GM12891 (cell line): ENCODE measurements around the gene ZSWIM5.

ENCODE experiments used
- PAX5 ChIP-seq: IDR thresholded peaks from 2 replicates; pipeline ENCODE4 v1.6.1; 2011; ENCODE audit warnings: low read length, moderate library complexity, mild to moderate bottlenecking; ENCODE audit not compliant: insufficient read depth, severe bottlenecking
- POLR2A ChIP-seq: IDR thresholded peaks from 2 replicates; pipeline ENCODE4 v1.6.1; 2011; ENCODE audit warnings: low read depth, low read length, control low read depth

GRCh38 chr1:45009296-45009865 is 197.0 kb downstream of the ZSWIM5 start:
- TF ChIP-seq POLR2A (no peak), PAX5 (no peak)
